ENCODE results near the gene STOX2.

STOX2 gene

DNA sequence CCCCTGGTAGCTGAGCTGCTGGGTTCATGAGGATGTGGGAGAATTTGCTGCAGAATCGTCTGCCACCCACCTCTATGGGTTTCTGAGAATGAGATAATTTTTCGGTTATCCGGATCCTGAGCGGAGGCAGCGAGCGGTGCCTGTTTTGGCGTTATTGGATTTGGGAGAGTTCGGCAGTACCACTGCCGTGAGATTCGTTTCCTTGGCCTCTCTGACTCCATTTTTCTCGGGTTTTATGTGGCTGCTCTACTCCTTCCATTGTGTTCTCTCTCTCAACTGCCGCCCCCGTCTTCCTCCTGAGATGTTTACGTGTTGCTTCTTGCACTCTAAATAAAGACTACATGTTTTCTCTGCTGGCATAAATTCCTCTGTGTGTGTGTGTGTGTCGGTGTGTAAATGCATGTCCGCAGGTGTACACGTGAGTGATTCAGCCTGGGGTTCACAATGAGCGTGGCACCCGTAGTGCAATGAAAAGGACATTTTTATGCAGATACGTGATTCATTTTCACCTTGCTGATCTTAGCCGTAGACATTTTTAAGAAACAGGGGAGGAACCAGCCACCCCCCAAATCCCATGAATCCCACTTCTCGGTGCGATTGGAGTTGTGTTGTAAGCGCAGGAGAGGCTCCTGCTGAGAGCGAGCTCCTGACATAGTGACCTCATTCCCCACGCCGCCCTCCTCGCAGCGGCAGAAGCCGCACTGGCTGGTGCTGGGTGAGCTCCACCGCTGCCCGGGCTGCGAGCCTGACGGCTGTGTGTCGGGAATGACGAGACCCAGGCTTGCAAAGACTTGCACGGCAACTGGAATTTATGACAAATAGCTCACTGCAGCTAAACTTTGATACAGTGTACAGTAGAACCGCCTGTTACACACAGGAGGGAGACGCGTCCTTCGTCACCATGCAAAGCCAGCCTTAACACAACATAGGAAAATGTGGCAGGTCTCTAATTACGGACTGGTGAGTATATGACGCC, 82.2 kb downstream of the STOX2 start:
- DNase-seq (ENCODE audit: low read depth) = no peak

DNA sequence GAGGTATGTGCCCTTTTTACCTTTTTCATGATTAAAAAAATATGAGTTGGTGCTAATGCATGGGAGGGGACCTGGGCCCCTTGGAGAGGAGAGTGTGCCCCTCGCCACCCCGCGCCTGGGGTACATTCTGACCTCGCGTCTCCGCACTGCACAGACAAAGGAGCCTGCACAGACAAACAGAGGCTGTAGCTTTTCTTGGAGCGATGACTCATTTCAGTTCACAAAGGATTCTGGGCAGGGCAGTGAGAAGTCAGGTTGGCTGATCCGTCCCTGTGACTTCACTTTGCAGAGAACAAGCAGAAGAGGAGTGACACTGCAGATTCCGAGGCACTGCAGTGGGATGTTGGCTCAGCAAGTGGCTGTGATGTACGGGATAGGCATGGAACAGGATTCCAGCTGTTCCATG, 82.9 kb downstream of the STOX2 start:
- no peak for DNase-seq (ENCODE audit: low read depth)

DNA sequence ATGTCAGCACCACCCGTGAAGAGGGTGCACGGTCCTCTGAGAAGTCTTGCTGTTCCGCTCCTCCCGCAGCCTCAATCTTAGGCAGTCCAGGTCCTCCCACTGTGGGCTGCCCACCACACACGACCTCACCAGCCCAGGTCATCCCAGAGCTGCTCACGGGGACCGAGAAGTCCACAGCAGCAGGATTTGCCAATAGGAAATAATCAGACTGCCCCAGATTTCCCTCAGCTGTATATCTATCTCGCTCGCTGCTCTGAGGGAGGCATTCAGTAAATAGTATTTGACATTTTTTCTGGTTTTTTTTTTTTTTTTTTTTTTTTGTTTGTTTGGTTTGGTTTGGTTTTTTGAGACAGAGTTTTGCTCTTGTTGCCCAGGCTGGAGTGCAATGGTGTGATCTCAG, 83.8 kb downstream of the STOX2 start:
- DNase-seq (ENCODE audit: low read depth) = no peak

DNA sequence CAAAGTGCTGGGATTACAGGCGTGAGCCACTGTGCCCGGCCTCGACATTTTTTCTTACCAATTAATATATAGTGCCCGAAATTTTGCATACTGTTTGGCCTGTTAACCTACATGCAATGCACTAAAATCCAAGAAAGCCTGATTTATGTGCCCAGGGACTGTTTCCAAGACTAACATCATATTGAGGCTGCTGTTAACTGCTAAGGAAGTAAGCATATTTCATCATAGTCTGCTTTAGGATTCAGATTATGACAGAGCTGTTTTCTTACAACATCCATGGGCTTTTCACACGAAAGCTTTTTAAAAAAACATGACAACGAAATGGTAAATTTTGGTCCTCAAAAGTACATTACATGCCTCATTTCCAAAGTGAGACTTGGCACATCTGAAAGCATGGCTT, 84.4 kb downstream of the STOX2 start:
- no peak for DNase-seq (ENCODE audit: low read depth)

DNA sequence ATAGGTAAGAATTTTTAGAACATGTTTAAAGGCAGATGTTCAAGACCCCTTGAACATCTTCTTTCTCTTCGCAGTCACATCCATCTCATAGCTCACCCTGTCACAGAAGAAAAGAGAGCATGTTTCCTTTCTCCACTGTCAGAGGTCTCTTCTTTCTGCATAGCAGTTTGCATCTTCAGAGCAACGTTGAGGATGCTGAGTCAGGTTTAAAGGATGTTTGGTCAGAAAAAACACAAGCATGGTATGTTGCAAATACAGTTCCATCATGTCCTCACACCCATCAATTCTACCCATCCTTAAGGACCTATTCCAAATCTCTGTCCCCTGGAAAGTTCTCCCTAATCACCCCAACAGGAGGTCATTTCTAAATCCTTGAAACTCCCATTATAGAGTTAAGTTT, 84.8 kb downstream of the STOX2 start:
- DNase-seq (ENCODE audit: low read depth) = no peak

DNA sequence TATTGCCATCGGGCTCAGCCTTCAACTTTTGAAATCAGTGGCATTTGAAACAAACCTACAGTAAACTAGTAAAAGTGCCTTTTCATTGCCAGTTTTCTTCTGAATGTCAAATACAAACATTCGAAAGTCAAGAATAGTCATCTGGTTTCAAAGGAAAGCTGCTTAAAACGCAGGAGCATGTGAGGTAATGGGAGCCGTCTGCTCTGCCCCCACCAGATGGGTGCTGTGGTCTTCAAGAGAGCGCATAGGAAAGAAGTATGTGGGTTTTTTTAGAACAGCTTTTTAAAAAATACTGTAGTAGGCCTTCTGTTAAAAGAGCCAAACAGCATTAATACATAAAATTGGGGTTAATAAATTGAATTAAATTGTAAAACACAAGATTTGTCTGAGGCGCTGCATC, 88.6 kb downstream of the STOX2 start:
- DNase-seq (ENCODE audit: low read depth) = no peak

DNA sequence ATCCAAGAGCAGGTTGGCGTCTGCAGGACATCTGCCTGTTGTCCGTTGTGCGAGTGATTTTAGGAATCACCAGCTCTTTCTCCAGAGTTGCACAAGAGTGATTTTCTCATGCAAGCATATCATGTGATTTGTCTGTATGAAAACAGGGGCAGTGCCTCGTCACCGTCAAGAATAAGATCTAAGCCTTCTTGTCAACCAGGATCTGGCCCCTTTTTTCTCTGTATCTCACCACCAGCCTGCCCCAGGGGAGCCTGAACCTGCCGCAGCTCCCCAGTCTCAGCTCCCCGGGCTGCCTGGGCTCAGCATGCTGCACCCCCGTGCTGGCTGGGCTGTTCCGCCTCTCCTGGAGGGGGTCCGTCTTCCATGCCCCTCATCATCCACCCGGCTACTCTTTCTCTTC, 90.5 kb downstream of the STOX2 start:
- no peak for DNase-seq (ENCODE audit: low read depth)

DNA sequence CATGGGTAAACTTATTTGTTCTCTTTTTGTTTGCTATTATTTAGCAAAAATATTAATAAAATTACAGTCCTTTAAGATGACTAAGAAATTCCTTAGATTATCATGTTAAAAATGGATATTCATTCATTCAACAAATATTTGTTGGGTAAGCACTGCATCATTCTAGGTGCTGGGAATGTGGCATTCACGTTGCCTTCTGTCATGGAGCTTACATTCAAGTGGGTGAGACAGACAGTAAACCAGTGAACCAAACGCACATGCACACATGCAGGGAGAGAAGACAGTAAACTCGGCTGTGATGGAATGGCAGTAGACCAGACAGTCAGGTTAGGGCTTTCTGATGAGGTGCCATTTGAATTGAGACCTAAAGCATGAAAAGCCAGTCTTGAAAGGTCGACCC, 91.8 kb downstream of the STOX2 start:
- DNase-seq (ENCODE audit: low read depth) = no peak

DNA sequence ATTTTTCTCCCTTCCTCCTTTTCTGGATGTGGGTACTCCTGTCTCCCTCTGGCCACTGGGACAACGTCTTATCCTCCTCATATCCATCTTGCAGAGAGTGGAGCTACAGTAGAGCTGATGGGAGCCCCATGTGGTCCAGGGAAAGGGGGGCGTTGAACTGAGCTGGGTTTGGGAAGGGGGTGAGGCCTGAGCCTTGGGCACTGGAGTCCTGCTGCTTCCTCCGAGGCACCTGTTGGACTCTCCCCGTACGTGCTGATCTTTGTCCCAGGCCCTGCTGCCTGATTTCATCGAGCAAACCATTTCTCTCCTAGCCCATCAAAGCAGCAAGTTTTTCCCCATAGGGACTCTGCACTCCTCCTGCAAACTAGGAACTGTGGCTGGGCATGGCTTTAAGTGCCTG, 94.3 kb downstream of the STOX2 start:
- no peak for DNase-seq (ENCODE audit: low read depth)

DNA sequence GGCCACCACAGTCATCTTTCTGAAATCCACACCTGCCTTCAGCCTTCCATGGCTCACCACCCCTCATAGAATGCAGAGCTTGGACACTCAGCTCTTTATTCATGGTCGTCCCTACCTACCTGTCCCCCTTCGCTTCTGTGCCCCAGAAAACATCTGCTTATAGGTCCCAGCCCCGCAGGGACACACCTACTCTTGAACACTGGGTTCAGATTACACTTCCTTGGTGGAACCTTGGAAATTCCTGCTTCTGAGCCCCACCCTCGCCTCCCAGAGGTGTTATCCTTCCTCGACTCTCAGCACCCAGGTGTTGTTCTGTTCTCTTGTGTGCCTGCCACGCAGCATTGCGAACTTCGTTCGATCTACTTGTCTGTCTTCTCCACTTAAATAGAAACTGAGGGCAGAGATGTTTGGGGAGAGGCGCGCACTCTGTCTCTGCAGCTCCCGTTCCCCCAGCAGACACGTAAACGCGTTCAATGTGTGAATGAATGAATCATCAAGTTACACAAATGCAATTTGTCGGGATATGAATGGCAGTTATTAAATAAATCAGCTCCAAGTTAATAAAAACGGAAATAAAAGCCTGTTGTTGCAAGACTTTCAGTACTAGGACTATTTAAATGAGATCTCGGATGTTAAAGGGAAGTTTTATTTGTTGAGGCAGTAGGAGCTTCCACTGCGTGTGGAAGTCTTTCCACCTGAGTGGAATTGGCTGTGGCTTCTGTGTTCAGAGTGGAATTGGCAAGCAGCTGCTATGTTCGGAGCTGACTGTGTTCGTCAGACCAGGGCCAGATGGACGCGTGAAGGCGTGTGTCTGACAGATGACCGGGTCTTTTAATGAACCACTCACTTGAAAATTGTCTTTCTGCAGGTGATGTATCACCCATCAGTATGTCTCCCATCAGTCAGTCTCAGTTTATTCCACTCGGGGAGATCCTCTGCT, 95.6 kb downstream of the STOX2 start:
- DNase-seq (ENCODE audit: low read depth) = no peak

DNA sequence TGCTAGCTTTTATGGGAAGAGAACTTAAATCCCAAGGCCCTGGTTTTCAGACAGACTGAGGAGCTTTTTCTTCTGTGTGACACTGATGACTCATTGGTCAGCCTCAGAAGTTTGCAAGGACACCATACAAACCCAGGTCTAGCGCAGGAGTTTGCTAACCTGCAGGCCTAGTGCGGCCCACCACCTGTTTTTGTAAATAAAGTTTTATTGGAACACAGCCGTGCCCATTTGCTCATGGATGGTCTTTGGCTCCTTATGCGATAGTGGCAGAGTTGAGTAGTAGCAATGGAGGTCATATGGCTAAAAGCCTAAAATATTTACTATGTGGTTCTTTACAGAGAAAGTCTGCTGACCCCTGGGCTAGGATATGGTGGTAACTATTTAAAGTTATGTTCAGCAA, 98.3 kb downstream of the STOX2 start:
- no peak for DNase-seq (ENCODE audit: low read depth)

DNA sequence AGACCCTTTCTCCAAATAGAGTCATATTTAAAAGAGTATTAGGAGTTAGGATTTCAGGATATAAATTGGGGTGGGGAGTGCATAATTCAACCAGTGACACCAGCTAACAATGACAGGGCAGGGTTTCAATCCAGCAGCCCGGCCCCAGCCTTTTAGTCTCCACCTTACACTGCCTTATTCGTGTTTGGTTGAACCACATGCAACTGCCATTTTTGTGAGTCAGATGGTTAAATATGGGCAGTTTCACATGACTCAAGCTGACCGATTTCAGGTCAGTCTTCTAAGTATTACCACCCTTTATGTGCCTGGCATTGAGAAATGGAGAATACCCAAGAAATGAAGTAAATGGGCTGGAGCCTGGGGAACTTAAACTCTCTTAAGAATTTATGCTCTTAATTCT, 102.8 kb downstream of the STOX2 start:
- no peak for DNase-seq (ENCODE audit: low read depth)

DNA sequence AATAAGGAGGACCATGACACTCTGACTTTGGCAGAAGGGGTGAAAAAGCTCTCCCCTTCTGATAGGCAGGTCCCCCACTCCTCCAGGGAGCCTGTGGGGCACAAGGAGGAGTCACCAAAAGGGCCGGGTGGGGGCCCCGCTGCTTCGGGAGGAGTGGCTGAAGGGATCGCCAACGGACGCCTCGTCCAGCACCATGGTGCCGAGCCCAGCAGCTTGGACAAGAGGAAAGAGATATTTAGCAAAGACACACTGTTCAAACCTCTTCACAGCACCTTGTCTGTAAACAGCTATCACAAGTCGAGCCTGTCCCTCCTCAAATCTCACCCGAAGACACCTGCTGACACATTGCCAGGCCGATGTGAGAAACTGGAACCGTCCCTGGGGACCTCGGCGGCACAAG, 105.6 kb downstream of the STOX2 start:
- DNase-seq (ENCODE audit: low read depth) = no peak

DNA sequence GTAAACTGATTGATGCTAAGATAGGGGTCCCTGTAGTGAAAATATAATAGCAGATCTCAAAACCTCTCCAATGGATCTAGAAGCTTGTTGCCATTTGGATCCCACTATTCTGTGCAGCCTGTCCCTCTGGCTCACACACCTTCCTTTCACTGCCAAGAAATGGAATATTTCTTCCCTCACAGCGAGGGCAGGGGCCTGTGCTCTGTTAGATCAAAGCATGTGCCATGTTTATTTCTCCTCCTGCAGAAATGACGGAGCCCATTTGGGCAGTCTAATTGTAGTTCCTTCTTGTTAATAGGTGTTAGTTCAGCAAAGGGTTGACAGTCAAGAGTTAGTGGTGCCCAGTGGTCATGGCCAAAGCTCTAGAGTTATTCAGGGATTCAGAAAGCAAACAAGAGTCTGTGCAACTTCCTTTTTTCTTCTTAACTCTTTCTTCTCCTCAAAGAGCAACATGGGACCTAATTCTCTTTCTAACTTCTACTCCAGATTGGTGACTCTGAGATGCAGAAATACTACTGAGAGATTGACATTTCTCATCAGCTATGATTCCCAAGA, 106.8 kb downstream of the STOX2 start:
- no peak for DNase-seq (ENCODE audit: low read depth)

DNA sequence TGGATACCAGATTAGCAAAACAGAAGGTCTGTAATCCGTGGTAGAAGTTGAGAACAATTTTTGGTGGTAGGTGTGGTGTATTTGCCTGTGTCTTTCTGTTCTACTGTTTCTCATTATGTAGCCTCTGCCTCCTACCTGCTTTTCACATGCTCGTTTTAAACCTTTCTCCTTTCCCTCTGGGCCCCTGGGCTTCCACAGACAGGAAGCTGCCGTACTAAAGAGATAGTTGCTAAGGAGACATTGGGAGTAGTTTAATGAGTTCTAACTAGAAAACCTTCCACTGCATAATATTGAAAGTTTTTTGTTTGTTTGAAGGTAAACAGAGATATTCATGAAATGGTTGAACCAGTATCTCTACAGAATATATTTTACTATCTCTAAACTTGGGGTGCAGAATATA, 107.8 kb downstream of the STOX2 start:
- no peak for DNase-seq (ENCODE audit: low read depth)

DNA sequence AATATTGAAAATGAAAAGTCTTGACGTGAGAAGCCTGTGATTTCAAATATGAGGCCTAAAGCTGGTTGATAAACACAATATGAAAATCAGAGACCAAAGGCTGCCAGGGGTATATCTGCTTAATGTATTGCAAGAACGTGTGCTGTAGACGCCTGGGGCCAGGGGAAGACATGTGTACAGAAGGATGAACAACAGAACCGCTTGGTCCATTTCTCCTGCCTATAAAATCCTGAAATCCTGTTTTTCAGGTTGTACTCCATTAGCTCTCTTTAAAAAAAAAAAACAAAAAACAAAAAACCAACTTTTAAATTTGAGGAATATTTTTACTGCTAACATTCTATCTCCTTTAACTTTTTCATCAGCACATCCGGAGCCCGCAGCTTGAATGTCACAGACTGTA, 109.2 kb downstream of the STOX2 start:
- no peak for DNase-seq (ENCODE audit: low read depth)

DNA sequence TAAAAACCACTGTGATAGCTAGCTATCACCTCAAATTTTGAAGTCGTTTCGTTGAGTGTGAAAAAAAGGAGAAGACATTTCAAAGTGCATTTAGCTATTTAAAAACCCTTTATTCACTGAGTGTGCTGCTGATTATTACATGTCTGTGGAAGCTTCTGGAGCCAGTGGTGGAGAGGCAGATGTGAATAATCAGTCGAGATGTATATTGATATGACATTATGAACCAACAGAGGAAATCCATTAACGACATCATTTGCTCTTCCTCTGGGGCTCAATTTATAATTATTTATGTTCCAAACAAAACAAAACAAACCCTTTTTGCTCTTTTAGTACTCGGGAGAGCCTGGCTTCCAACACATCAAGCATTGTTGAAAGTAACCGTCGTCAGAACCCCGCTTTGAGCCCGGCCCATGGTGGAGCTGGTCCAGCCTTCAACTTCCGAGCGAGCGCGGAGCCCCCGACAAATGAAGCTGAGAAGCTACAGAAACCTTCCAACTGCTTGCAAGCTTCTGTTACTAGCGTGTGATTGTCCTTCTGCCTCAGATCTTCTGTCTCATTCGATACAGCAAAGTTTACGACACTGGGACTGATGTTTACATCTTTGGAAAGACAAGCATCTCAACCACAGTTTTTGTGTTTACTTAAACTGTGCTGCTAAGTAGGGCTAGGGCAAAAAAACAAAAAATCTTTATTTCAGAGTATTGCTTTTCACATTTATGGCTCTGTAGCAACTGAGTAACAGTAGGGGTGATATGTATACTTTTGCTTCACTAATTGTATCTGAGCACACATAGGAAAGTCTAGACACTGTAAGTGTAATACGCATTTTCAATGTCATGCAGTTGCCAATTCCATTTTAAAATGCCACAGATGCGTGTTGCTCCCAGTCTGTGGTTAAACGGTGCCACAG, 111.9 kb downstream of the STOX2 start:
- DNase-seq (ENCODE audit: low read depth) = no peak

DNA sequence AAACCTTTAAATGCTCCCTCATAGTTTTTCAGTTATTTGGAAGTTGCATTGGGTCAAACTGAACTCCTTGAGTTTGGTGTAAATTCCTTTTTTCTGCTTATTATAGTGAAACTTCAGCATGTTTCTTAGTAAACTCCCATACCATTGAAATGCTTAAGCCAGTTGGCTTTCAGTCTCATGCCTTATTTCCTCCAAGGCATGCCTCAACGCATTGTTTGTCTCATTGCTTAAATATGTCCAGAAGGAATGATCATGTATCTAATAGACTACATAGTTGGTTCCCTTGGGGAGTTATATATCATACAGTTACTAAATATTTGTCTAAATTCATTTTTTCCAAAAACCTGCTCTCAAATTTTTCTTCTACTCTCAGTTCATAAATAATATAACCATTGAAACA, 114.0 kb downstream of the STOX2 start:
- DNase-seq (ENCODE audit: low read depth) = no peak

DNA sequence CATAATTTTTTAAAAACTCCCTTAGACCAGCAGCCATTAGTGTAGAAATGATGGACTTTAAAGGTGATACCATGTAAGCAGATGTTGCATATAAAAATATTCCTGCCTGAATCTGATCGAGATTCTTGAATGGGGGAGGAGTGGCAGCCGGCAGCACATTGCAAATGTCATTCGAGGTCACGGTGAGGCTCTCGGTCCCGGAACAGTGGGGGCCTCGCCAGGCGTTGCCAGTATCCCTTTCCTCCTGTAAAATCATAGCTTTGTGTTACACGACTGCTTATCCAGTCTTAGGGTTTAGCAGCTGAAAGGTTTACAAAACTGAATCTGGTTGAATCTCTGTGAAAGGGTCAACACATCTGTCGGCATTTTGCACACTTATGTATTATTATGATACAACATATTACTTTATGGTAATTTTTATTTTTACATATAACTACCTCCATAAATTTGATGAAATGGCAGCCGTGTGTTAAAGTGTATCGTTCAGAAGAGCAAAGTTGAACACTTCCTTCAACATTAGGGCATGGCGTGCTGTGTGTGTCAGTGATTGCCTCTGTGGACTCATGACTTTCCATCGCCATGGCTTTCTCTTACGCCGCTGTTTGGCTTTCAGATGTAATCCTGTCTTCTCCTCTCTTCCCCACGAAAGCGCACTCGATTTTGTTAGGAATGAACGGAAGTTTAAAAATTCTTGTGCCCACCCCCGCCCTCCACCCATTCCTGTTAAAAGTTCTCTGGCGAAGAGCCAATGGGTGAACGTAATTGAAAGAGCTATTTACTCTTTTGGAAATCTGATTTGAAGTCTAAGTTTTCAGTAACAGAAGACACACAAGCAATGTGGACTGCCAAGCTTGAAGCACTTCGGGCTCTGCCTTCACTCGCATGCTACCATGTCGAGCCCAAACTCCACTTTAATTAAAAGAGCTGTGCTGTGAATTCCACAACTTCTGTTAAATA, 114.8 kb downstream of the STOX2 start:
- no peak for DNase-seq (ENCODE audit: low read depth)

DNA sequence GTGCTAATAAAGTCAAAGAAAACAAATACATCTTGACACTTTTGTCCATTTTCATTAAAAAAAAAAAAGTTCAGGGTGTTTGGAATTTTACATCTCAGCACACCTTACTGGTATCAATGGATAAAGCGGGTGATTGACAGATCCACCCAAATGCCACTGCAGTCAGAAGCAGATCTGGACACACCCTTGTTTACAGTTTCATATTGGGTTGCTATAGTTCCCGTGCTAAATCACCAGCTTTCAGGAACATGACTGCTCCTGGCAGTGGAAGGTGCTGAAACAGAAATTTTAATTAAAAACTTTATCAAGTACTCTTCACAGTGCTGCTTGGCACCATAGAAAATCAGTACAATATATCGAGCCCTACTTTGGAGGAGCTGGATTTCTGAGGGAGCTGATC, 116.3 kb downstream of the STOX2 start:
- DNase-seq (ENCODE audit: low read depth) = no peak
